ENCODE measurements around the gene RBM5. TPM values are rescaled to one million over a fixed set of nuclear protein-coding genes. Genes with fewer than 3 reads are reported as not detected.

Gene RBM5
- total RNA-seq, 1 experiment from 2014 or later = 89.1 TPM

DNA sequence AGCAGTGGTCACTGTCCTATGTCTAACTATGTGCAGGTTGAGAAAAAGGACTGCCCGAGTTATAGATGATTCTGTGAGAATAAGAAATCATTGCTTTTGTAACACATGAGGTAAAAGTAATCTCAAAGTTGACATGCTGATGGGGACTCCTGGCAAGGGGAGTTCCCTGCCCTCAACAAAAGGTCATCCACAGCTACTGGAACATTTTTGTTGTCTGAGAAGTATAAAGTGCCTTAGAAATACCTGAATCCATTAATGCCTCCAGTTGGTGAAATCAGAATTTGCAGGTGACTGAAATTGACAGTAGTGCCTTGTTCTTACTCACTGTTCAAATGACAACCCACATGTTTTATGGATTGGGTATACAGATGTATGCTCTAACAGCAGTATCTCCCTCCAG is 43.7 kb upstream of the RBM5 start:
- H3K9me2 ChIP-seq (ENCODE audit: insufficient read depth) = no peaks in the 10 kb centered on the region
- no peak overlapping the region for H3K27ac ChIP-seq (ENCODE audit: low read depth, low read length)
- H3K27me3 ChIP-seq (ENCODE audit: insufficient read depth, low read length) = no peaks in the 10 kb centered on the region
- H3K79me2 ChIP-seq (ENCODE audit: insufficient read depth, low read length) = peaks cover 2% of the 10 kb centered on the region; the same call in 1 of the 2 replicates
- no TSS peak for BruUV-seq (replicated peaks)
- H3K4me2 ChIP-seq (ENCODE audit: low read length) = no peak overlapping the region
- CTCF ChIA-PET = no interaction called here
- intact Hi-C loops (cut with micrococcal nuclease) = no loop called here
- no peaks in the 10 kb centered on the region for H4K20me1 ChIP-seq (ENCODE audit: insufficient read depth)
- H2AFZ ChIP-seq (ENCODE audit: low read depth, low read length, poor library complexity, severe bottlenecking) = no peak overlapping the region
- H3K4me1 ChIP-seq (ENCODE audit: control insufficient read depth in 1 of 2, insufficient read depth in 2 of 2, low read length in 2 of 2) = peaks cover 0 to under 1% of the 10 kb centered on the region in 2 experiments; a peak in 1 of 4 replicates
- no peak overlapping the region for H3K4me3 ChIP-seq (replicated peaks in 1 of 2; ENCODE audit: low read depth in 1 of 2, low read length in 2 of 2)
- H3K9ac ChIP-seq (ENCODE audit: low read length) = no peak overlapping the region
- no peak for DNase-seq (ENCODE audit: low read depth, low spot score)
- RAD21 ChIA-PET (ENCODE audit: low non-redundant PET in 1 of 2, low total read pairs in 2 of 2, uncharacterized antibody in 2 of 2, unreplicated experiment in 2 of 2) = no interaction called here
- no peak for TF ChIP-seq EGR1 (IDR thresholded peaks at IDR 0.05; ENCODE audit: low read depth)
- TF ChIP-seq POLR2A (IDR thresholded peaks at IDR 0.05; ENCODE audit: borderline replicate concordance, extremely low read depth, insufficient read depth, insufficient read length) = no peak
- no peak for TF ChIP-seq ELF1 (IDR thresholded peaks at IDR 0.05; ENCODE audit: borderline replicate concordance, low read depth)
- peaks cover 0 to 3% of the 10 kb centered on the region in 2 experiments; a peak in 2 of 4 replicates for H3K36me3 ChIP-seq (ENCODE audit: control insufficient read depth in 1 of 2, insufficient read depth in 2 of 2, low read length in 2 of 2)
- POLR2A ChIA-PET = no interaction called here
- H3K9me3 ChIP-seq (ENCODE audit: control insufficient read depth in 1 of 2, insufficient read depth in 1 of 2, low read depth in 1 of 2, low read length in 2 of 2) = no peaks in the 10 kb centered on the region
- no peak for ATAC-seq

DNA sequence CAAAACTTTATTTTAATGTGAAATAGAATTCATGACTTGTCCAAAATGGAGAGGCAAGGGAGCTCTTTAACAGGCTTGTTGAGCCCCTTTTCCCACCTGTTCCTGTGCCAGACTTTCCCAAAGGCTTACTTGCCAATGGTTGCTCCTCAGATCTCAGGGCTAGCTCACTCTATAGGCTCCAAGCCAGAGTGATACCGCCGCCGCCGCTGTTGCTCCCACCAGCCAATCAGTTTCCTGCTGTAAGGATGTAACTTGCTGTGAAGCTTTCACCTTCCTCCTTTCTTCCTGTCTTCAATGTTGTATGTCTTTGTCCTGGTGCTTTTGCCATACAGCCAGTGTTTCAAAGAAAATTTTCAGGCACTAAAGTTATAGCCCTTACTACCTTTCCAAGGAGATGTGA is 41.3 kb upstream of the RBM5 start:
- DNase-seq (ENCODE audit: low read depth, low spot score) = no peak
- Histone ChIP-seq H3K4me3 (replicated peaks in 1 of 2; ENCODE audit: low read depth in 1 of 2, low read length in 2 of 2) (no peak overlapping the region), H3K79me2 (ENCODE audit: insufficient read depth, low read length) (peaks cover 2% of the 10 kb centered on the region; the same call in 1 of the 2 replicates), H3K27me3 (ENCODE audit: insufficient read depth, low read length) (no peaks in the 10 kb centered on the region), H3K4me2 (ENCODE audit: low read length) (no peak overlapping the region), H3K9ac (ENCODE audit: low read length) (no peak overlapping the region), H4K20me1 (ENCODE audit: insufficient read depth) (no peaks in the 10 kb centered on the region), H3K36me3 (ENCODE audit: control insufficient read depth in 1 of 2, insufficient read depth in 2 of 2, low read length in 2 of 2) (peaks cover 0 to 3% of the 10 kb centered on the region in 2 experiments; a peak in 2 of 4 replicates), H3K9me2 (ENCODE audit: insufficient read depth) (no peaks in the 10 kb centered on the region), H3K27ac (ENCODE audit: low read depth, low read length) (no peak overlapping the region), H3K4me1 (ENCODE audit: control insufficient read depth in 1 of 2, insufficient read depth in 2 of 2, low read length in 2 of 2) (peaks cover 0 to 5% of the 10 kb centered on the region in 2 experiments; a peak in 1 of 4 replicates), H2AFZ (ENCODE audit: low read depth, low read length, poor library complexity, severe bottlenecking) (no peak overlapping the region), H3K9me3 (ENCODE audit: control insufficient read depth in 1 of 2, insufficient read depth in 1 of 2, low read depth in 1 of 2, low read length in 2 of 2) (no peaks in the 10 kb centered on the region)
- ChIA-PET CTCF (no interaction called here), POLR2A (no interaction called here), RAD21 (ENCODE audit: low non-redundant PET in 1 of 2, low total read pairs in 2 of 2, uncharacterized antibody in 2 of 2, unreplicated experiment in 2 of 2) (no interaction called here)
- intact Hi-C loops (cut with micrococcal nuclease) = no loop called here
- BruUV-seq (replicated peaks) = no TSS peak
- no peak for ATAC-seq
- TF ChIP-seq CTCF (IDR thresholded peaks at IDR 0.05 in 2 of 3, conservative IDR thresholded peaks at IDR 0.05 in 1 of 3; ENCODE audit: borderline replicate concordance in 1 of 3, insufficient read depth in 1 of 3, low read depth in 2 of 3, low read length in 2 of 3) (no peak), POLR2AphosphoS5 (IDR thresholded peaks at IDR 0.05; ENCODE audit: low read depth, low read length) (no peak), EZH2 (IDR thresholded peaks at IDR 0.05) (no peak), TCF7L2 (IDR thresholded peaks at IDR 0.05; ENCODE audit: borderline replicate concordance, extremely low read depth, insufficient read depth, insufficient read length) (no peak), EGR1 (IDR thresholded peaks at IDR 0.05; ENCODE audit: low read depth) (no peak), ZNF274 (IDR thresholded peaks at IDR 0.05; ENCODE audit: low read depth, low read length) (no peak), ZFX (IDR thresholded peaks at IDR 0.05) (no peak), SIN3A (IDR thresholded peaks at IDR 0.05; ENCODE audit: low read depth) (no peak), JUND (IDR thresholded peaks at IDR 0.05) (no peak), POLR2A (IDR thresholded peaks at IDR 0.05; ENCODE audit: borderline replicate concordance, extremely low read depth, insufficient read depth, insufficient read length) (no peak), YY1 (IDR thresholded peaks at IDR 0.05; ENCODE audit: extremely low read depth, insufficient replicate concordance, low read depth, low read length) (no peak), SRF (IDR thresholded peaks at IDR 0.05; ENCODE audit: low read depth) (no peak), SP1 (IDR thresholded peaks at IDR 0.05; ENCODE audit: low read depth) (no peak), ELF1 (IDR thresholded peaks at IDR 0.05; ENCODE audit: borderline replicate concordance, low read depth) (no peak)
- TF ChIP-seq, protein P1, sequence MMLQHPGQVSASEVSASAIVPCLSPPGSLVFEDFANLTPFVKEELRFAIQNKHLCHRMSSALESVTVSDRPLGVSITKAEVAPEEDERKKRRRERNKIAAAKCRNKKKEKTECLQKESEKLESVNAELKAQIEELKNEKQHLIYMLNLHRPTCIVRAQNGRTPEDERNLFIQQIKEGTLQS (IDR thresholded peaks at IDR 0.05) = no peak
